ENCODE results near the gene LTN1. TPM values are rescaled to one million over a fixed set of nuclear protein-coding genes. Genes with fewer than 3 reads are reported as not detected.

LTN1 gene
- total and polyA plus RNA-seq, 2 of the 13 experiments (the other 11 are each of a cell fraction or from before 2014, with no cell fraction given): 6.7 to 24.6 TPM

DNA sequence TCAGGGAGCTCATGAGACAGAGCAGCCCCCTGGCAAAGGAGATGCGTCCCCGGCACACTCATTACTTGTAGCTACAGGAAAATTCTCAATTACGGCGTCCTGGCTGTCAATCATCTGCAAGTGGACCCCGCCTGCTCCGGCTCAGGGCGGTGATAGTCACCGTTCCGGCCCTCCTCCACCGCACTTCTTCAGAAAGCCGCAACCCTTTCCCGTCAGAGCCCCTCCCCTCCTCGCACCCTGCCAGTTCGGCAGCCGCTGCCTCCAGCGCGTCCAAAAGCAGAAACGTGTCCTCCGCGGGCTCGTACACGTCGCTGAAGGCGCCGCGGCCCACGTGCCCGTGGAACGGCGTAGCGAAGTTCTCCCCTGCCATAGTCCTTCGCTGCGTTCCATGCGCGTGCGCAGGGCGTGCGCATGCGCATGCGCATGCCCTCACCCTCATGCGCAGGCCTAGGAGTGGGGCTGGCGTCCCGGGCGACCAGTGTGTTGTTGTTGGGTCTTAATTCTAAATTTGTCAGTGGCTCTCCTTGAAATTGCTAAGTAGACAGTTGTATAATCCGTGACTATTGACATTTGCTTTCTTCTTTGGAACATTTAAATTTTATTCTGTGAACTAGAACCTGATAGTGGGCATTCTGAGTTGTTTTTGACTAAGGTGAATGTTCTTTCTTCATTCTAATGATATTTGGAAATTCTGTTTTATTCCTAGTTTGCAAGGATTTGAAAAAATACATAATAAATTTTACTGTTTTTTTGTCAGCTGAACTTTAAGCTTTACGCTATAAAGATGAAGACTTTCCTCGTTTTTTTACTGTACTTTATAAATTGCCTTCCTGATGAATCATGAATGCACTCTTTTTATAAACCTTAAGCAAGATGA lies 107.5 kb downstream of the LTN1 start (continued):
- TF ChIP-seq, protein P1, sequence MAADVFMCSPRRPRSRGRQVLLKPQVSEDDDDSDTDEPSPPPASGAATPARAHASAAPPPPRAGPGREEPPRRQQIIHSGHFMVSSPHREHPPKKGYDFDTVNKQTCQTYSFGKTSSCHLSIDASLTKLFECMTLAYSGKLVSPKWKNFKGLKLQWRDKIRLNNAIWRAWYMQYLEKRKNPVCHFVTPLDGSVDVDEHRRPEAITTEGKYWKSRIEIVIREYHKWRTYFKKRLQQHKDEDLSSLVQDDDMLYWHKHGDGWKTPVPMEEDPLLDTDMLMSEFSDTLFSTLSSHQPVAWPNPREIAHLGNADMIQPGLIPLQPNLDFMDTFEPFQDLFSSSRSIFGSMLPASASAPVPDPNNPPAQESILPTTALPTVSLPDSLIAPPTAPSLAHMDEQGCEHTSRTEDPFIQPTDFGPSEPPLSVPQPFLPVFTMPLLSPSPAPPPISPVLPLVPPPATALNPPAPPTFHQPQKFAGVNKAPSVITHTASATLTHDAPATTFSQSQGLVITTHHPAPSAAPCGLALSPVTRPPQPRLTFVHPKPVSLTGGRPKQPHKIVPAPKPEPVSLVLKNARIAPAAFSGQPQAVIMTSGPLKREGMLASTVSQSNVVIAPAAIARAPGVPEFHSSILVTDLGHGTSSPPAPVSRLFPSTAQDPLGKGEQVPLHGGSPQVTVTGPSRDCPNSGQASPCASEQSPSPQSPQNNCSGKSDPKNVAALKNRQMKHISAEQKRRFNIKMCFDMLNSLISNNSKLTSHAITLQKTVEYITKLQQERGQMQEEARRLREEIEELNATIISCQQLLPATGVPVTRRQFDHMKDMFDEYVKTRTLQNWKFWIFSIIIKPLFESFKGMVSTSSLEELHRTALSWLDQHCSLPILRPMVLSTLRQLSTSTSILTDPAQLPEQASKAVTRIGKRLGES (CRISPR knock-in tag; IDR thresholded peaks at IDR 0.05; ENCODE audit: borderline replicate concordance): peak; percentile 76; the same call in 1 of the 2 replicates
- TF ChIP-seq, protein P2, sequence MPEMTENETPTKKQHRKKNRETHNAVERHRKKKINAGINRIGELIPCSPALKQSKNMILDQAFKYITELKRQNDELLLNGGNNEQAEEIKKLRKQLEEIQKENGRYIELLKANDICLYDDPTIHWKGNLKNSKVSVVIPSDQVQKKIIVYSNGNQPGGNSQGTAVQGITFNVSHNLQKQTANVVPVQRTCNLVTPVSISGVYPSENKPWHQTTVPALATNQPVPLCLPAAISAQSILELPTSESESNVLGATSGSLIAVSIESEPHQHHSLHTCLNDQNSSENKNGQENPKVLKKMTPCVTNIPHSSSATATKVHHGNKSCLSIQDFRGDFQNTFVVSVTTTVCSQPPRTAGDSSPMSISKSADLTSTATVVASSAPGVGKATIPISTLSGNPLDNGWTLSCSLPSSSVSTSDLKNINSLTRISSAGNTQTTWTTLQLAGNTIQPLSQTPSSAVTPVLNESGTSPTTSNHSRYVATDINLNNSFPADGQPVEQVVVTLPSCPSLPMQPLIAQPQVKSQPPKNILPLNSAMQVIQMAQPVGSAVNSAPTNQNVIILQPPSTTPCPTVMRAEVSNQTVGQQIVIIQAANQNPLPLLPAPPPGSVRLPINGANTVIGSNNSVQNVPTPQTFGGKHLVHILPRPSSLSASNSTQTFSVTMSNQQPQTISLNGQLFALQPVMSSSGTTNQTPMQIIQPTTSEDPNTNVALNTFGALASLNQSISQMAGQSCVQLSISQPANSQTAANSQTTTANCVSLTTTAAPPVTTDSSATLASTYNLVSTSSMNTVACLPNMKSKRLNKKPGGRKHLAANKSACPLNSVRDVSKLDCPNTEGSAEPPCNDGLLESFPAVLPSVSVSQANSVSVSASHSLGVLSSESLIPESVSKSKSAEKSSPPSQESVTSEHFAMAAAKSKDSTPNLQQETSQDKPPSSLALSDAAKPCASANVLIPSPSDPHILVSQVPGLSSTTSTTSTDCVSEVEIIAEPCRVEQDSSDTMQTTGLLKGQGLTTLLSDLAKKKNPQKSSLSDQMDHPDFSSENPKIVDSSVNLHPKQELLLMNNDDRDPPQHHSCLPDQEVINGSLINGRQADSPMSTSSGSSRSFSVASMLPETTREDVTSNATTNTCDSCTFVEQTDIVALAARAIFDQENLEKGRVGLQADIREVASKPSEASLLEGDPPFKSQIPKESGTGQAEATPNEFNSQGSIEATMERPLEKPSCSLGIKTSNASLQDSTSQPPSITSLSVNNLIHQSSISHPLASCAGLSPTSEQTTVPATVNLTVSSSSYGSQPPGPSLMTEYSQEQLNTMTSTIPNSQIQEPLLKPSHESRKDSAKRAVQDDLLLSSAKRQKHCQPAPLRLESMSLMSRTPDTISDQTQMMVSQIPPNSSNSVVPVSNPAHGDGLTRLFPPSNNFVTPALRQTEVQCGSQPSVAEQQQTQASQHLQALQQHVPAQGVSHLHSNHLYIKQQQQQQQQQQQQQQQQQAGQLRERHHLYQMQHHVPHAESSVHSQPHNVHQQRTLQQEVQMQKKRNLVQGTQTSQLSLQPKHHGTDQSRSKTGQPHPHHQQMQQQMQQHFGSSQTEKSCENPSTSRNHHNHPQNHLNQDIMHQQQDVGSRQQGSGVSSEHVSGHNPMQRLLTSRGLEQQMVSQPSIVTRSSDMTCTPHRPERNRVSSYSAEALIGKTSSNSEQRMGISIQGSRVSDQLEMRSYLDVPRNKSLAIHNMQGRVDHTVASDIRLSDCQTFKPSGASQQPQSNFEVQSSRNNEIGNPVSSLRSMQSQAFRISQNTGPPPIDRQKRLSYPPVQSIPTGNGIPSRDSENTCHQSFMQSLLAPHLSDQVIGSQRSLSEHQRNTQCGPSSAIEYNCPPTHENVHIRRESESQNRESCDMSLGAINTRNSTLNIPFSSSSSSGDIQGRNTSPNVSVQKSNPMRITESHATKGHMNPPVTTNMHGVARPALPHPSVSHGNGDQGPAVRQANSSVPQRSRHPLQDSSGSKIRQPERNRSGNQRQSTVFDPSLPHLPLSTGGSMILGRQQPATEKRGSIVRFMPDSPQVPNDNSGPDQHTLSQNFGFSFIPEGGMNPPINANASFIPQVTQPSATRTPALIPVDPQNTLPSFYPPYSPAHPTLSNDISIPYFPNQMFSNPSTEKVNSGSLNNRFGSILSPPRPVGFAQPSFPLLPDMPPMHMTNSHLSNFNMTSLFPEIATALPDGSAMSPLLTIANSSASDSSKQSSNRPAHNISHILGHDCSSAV (CRISPR knock-in tag; IDR thresholded peaks at IDR 0.05; ENCODE audit: borderline replicate concordance): 0 out of 2 replicates have a peak, but pooled peaks have one; percentile 49
- TF ChIP-seq RFXANK (CRISPR knock-in tag; IDR thresholded peaks at IDR 0.05) (no peak), NFKB2 (CRISPR knock-in tag; IDR thresholded peaks at IDR 0.05; ENCODE audit: borderline replicate concordance) (peak; percentile 99), FOXA1 (IDR thresholded peaks at IDR 0.05) (no peak), FOXA1 (CRISPR knock-in tag; IDR thresholded peaks at IDR 0.05) (peak; percentile 41), ASH2L (IDR thresholded peaks at IDR 0.05; ENCODE audit: insufficient read length, low read depth, low read length) (peak; percentile 96), ZNF724P (CRISPR knock-in tag; IDR thresholded peaks at IDR 0.05; ENCODE audit: borderline replicate concordance) (peak; percentile 93), TCF7 (IDR thresholded peaks at IDR 0.05; ENCODE audit: low read depth) (no peak), ZNF530 (CRISPR knock-in tag; IDR thresholded peaks at IDR 0.05; ENCODE audit: low read depth) (0 out of 2 replicates have a peak, but pooled peaks have one; percentile 65), TBX2 (CRISPR knock-in tag; IDR thresholded peaks at IDR 0.05; ENCODE audit: borderline replicate concordance) (peak; percentile 92), KLF6 (CRISPR knock-in tag; IDR thresholded peaks at IDR 0.05) (peak; percentile 99), NFE2 (CRISPR knock-in tag; IDR thresholded peaks at IDR 0.05) (no peak), SETDB1 (CRISPR knock-in tag; IDR thresholded peaks at IDR 0.05; ENCODE audit: borderline replicate concordance) (peak; percentile 81; the same call in 1 of the 2 replicates)
- TF ChIP-seq, protein P3, sequence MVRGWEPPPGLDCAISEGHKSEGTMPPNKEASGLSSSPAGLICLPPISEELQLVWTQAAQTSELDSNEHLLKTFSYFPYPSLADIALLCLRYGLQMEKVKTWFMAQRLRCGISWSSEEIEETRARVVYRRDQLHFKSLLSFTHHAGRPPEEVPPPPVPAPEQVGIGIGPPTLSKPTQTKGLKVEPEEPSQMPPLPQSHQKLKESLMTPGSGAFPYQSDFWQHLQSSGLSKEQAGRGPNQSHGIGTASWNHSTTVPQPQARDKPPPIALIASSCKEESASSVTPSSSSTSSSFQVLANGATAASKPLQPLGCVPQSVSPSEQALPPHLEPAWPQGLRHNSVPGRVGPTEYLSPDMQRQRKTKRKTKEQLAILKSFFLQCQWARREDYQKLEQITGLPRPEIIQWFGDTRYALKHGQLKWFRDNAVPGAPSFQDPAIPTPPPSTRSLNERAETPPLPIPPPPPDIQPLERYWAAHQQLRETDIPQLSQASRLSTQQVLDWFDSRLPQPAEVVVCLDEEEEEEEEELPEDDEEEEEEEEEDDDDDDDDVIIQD (CRISPR knock-in tag; IDR thresholded peaks at IDR 0.05; ENCODE audit: low read depth): peak; percentile 91
- TF ChIP-seq, protein P4, sequence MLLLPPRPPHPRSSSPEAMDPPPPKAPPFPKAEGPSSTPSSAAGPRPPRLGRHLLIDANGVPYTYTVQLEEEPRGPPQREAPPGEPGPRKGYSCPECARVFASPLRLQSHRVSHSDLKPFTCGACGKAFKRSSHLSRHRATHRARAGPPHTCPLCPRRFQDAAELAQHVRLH (CRISPR knock-in tag; IDR thresholded peaks at IDR 0.05; ENCODE audit: borderline replicate concordance, low read depth): peak; percentile 97; the same call in 1 of the 2 replicates

Data from HepG2 (cell line).